Measurements from ENCODE around the gene CDHR4.

DNA sequence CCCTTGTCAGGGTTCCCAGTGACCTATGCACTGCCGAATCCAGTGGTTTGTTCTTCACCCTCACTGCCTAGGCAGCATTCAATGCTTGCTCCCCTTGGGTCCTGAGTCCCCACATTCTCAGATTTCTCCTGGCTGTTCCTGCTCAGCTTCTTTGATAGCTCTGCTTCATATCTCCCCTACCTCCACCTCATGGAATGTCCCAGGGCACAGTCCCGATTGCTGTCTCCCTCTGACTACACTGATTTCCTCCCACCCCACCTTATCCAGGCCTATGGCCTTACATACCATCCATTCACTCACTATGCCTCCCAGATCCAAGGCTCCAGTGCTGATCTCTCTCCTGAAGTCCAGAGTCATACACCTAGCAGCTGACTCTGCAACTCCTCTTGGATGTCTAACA lies 1.5 kb upstream of the CDHR4 start:
- TF ChIP-seq ATF7 (IDR thresholded peaks at IDR 0.05) (no peak), TARDBP (IDR thresholded peaks at IDR 0.05) (no peak), FOXM1 (IDR thresholded peaks at IDR 0.05; ENCODE audit: low read depth) (no peak), FOXM1 (CRISPR knock-in tag; IDR thresholded peaks at IDR 0.05; ENCODE audit: low read depth) (no peak), SIN3B (IDR thresholded peaks at IDR 0.05; ENCODE audit: low read depth) (no peak), PHF8 (IDR thresholded peaks at IDR 0.05; ENCODE audit: borderline replicate concordance, low read length) (no peak), ZNF140 (CRISPR knock-in tag; IDR thresholded peaks at IDR 0.05) (no peak), MTA2 (IDR thresholded peaks at IDR 0.05; ENCODE audit: low read depth) (no peak)
- TF ChIP-seq, protein P1, sequence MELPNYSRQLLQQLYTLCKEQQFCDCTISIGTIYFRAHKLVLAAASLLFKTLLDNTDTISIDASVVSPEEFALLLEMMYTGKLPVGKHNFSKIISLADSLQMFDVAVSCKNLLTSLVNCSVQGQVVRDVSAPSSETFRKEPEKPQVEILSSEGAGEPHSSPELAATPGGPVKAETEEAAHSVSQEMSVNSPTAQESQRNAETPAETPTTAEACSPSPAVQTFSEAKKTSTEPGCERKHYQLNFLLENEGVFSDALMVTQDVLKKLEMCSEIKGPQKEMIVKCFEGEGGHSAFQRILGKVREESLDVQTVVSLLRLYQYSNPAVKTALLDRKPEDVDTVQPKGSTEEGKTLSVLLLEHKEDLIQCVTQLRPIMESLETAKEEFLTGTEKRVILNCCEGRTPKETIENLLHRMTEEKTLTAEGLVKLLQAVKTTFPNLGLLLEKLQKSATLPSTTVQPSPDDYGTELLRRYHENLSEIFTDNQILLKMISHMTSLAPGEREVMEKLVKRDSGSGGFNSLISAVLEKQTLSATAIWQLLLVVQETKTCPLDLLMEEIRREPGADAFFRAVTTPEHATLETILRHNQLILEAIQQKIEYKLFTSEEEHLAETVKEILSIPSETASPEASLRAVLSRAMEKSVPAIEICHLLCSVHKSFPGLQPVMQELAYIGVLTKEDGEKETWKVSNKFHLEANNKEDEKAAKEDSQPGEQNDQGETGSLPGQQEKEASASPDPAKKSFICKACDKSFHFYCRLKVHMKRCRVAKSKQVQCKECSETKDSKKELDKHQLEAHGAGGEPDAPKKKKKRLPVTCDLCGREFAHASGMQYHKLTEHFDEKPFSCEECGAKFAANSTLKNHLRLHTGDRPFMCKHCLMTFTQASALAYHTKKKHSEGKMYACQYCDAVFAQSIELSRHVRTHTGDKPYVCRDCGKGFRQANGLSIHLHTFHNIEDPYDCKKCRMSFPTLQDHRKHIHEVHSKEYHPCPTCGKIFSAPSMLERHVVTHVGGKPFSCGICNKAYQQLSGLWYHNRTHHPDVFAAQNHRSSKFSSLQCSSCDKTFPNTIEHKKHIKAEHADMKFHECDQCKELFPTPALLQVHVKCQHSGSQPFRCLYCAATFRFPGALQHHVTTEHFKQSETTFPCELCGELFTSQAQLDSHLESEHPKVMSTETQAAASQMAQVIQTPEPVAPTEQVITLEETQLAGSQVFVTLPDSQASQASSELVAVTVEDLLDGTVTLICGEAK (IDR thresholded peaks at IDR 0.05), result no peak
- TF ChIP-seq, protein P1 (CRISPR knock-in tag; IDR thresholded peaks at IDR 0.05), result no peak
- TF ChIP-seq, protein P2, sequence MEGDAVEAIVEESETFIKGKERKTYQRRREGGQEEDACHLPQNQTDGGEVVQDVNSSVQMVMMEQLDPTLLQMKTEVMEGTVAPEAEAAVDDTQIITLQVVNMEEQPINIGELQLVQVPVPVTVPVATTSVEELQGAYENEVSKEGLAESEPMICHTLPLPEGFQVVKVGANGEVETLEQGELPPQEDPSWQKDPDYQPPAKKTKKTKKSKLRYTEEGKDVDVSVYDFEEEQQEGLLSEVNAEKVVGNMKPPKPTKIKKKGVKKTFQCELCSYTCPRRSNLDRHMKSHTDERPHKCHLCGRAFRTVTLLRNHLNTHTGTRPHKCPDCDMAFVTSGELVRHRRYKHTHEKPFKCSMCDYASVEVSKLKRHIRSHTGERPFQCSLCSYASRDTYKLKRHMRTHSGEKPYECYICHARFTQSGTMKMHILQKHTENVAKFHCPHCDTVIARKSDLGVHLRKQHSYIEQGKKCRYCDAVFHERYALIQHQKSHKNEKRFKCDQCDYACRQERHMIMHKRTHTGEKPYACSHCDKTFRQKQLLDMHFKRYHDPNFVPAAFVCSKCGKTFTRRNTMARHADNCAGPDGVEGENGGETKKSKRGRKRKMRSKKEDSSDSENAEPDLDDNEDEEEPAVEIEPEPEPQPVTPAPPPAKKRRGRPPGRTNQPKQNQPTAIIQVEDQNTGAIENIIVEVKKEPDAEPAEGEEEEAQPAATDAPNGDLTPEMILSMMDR (IDR thresholded peaks at IDR 0.05 in 2 of 3, conservative IDR thresholded peaks at IDR 0.05 in 1 of 3; ENCODE audit: insufficient read depth in 2 of 3, low read depth in 1 of 3, low read length in 3 of 3), result no peak
